Left lobe of liver (tissue), 2 donors: Measurements from ENCODE around the gene MGAT1. TPM values are rescaled to one million over a fixed set of nuclear protein-coding genes. Genes with fewer than 3 reads are reported as not detected.

Source experiments
- ATAC-seq: fragments of 200-7000 bp; cut with Tn5 transposase; one replicate; pipeline ENCODE4 v1.9.1; 2020; ENCODE audit warnings: mild to moderate bottlenecking, moderate library complexity
- DNase-seq: peaks from one replicate; pipeline ENCODE4 v3.0.0-alpha.2; 2020; ENCODE audit warnings: low spot score
- total RNA-seq: library from RNA; stranded (reverse); gene quantifications from one replicate; pipeline ENCODE4 v1.2.1, GENCODE V29; 2021
- donor health status: DM: no; HTN: no; CAD: no; lungs with moderate emphysema.
- donor health status: DM: no; HTN: yes; CAD: no.

MGAT1 gene
- total RNA-seq, 1 donor from 2014 or later: 115 TPM

DNA sequence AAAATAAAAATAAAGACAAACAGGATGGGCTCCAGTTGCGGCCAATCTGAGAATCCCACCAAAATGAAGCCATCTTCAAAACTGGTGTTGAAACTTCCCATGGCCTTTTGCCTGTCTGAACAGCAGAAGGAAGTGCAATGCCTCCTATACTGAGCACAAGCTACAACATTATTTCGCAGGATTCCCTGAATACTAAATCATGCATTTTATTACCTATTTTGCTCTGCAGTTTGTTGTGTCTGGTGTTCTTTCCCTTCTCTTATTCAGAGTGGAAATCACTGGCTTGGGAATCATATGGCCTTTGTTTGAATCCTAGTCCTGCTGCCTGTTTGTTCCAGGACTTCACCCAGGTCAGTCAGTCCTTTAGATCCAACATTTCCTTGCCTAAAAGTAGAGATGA, 62.6 kb downstream of the MGAT1 start, which contains the start of gene OR2Y1:
TSS of gene OR2Y1 (minus strand) at position 101 of the 400 bp plus-strand sequence. CDS start at position 101, 0 bp downstream.
- no peak for ATAC-seq

DNA sequence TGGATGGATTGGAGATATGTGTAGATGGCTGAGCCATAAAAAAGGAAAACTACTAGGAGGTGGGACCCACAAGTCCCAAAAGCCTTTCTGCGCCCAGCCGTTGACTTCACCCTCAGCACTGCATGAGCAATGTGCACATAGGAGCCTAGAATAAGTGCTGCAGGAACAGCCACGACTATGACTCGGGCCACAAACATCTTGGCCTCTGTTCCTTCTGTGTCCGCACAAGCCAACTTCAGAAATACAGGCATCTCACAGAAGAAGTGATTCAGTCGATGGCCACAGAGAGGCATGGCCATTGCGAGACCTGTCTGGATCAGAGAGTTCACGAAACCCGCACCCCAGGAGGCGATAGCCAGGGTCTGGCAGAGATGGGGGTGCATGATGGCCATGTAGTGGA, 63.3 kb downstream of the MGAT1 start:
- ATAC-seq (no peak), DNase-seq (no peak)

More for the DNA sequence above, 62.6 kb downstream of the MGAT1 start, which contains the start of gene OR2Y1:
- DNase-seq: no peak

DNA sequence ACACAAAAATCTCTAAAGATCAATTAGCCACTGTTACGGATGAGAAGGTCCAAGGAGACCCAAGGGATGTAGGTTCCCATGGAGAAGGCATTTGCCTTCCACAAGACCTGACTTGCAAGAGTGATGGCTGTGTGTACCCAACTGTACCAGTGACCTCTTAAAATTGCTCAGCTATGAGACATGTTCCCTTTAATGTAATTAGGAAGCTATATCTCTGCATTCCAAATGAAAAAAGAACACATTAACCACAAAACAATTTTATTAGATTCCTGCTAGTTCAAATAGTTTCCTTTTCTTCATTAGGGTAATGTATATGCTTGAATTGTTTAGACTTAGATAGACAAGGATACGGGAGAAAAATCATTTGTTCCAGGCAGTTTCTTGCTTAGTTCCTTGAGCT, 66.1 kb downstream of the MGAT1 start:
- ATAC-seq (no peak), DNase-seq (no peak)

Other genes with a start within 250 kb of the MGAT1 start
- 0.93 TPM for gene SCGB3A1, start 211.3 kb downstream of the MGAT1 start, total RNA-seq
- 7.7 TPM for gene FLT4, start 153.2 kb downstream of the MGAT1 start, total RNA-seq
- gene OR2Y1, start 62.7 kb downstream of the MGAT1 start, total RNA-seq: not detected
- 7.3 TPM for gene ZFP62, start 58.5 kb upstream of the MGAT1 start, total RNA-seq
- gene BTNL8, start 96.4 kb upstream of the MGAT1 start, total RNA-seq: 0.45 TPM
- gene BTNL3, start 186.0 kb upstream of the MGAT1 start, total RNA-seq: not detected
- 8.8 TPM for gene BTNL9, start 237.5 kb upstream of the MGAT1 start, total RNA-seq